Epidermal melanocyte (primary cell): ENCODE measurements around the gene DDX27.

Experiments used
- DNase-seq: peaks from one replicate; pipeline ENCODE4 v3.0.0; 2011; ENCODE audit warnings: low spot score; ENCODE audit not compliant: insufficient read length

DDX27 gene

GRCh38 chr20:49247792-49248191 lies 28.6 kb downstream of the DDX27 start:
- DNase-seq, result no peak

- no peak for DNase-seq
These were observed 29.1 kb downstream of the DDX27 start for GRCh38 chr20:49248301-49248700.

DNA sequence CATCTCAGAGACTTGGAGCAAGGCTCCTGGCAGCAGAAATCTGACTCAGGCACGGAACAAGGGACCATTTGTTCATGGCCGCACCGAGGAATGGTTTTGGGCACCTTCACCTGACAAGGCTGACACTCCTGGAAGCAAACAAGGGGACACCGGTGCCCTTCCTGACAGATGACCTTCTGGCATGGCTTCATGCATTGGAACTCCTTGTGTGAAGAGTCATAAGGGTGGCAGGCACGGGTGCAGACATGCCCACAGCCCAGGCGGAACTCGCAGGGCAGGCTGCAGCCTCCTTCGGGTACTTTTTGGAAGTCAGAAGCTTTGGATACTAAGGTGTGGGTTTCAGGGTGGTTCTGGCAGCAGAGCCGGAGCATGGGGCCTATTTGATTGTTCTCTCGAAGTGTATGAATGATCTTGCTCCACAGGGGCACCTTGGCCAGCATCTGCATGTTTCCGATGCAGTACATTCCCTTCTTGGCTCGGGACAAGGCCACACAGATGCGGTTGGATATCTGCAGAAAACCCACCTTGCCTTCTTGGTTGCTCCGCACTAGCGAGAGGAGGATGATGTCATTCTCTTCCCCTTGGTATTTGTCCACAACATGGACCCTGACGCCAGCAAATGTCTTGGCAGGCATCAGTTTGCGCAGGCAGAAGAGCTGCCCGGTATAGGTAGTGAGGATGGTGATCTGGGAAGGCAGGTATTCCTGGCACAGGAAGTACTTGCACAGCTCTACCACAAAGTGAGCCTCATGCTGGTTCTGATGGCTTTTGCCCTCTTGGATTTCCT lies 29.9 kb downstream of the DDX27 start:
- DNase-seq, result no peak

DNA sequence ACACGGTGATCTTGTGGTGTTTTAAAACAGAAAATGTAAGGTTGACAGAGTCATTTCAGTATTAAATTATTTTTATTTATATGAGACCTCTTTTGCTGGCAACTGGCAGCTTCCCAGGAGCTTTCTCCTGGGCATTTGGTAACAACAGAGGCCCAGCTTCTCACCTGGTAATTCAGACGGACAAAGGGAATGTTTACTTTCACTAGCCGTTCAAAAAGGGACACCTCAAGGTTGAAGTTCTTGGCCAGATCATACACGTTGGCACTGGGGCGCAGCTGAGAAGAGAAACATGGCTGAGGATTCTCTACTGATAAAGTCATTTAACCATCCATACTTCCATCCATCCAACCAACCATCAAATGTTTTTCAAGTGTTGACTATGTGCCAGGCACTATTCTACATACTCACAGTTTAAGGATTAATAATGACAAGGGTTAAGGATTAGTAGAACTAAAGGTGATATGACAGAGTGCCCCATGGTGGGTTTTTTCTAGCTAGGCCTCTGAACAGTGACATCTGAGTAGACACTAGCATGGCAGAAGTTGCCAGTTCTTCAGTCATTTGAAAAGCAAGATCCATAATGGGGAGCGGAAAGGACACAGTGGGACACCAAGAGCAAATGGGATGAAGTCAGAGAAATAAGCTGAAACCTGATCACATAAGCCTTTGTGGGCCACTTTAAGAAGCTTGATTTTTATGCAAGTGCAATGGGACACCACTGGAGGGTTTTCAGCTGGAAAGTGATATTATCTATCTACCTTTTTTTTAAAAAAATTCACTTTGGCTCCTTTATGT lies 33.5 kb downstream of the DDX27 start:
- DNase-seq, result no peak

- DNase-seq, result no peak
These were observed 37.0 kb downstream of the DDX27 start for GRCh38 chr20:49256261-49256660.

- DNase-seq, result no peak
These were observed 40.1 kb downstream of the DDX27 start for GRCh38 chr20:49259284-49259683.

GRCh38 chr20:49259799-49260198 lies 40.6 kb downstream of the DDX27 start:
- no peak for DNase-seq

GRCh38 chr20:49260218-49260617 lies 41.0 kb downstream of the DDX27 start:
- DNase-seq, result no peak

DNA sequence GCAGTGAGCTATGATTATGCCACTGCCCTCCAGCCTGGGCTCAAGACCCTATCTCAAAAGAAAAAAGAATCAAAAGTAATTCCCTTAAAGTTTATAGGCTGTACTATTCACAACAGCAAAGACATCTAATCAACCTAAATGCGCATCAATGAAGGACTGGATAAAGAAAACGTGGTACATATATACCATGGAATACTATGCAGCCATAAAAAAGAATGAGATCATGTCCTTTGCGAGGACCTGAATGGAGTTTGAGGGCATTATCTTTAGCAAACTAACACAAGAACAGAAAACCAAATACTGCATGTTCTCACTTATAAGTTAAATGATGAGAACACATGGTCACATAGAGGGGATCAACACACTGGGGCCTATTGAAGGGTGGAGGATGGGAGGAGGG lies 42.0 kb downstream of the DDX27 start:
- no peak for DNase-seq

DNA sequence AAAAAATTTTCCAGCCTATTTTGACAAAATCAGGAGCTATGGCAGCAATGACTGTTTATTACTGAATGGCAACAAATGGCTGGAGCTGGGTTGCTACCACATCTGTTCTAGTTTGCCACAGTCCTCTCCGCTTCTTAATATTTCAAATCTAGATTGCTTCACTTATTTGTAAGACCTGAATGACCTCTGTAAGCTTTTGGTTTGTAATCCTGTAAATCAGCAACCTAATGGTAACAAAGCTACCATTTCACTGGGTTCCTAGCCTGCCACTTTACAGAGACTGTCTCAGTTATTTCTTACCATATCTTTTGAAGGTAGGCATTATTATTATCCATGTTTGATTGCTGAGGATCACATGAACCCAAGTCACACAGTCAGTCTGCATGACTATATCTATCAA lies 43.2 kb downstream of the DDX27 start:
- no peak for DNase-seq

- no peak for DNase-seq
These were observed 48.1 kb downstream of the DDX27 start for GRCh38 chr20:49267327-49267726.

GRCh38 chr20:49268600-49269365 lies 49.6 kb downstream of the DDX27 start:
- DNase-seq, result no peak

- no peak for DNase-seq
These were observed 51.0 kb downstream of the DDX27 start for GRCh38 chr20:49270177-49270576.

DNA sequence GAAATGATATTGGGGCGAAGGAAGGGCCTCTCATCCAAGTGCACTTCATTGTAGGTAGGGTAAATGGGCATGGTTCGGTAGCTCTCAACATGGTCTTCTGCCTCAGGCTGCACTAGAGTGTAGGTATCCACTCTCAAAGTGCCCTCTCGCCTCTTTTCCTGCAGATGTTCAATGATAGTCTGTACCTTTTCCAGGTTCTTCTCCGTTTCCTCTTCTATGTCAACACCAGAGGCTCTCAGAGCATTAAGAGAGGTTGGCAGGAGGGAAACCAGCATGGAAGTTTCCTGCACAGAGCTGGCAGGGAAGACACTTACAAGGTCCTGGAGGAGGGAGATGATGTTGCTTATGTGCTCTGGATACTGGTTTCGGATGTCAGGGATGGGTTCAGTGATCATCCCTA lies 51.5 kb downstream of the DDX27 start:
- DNase-seq, result no peak

DNA sequence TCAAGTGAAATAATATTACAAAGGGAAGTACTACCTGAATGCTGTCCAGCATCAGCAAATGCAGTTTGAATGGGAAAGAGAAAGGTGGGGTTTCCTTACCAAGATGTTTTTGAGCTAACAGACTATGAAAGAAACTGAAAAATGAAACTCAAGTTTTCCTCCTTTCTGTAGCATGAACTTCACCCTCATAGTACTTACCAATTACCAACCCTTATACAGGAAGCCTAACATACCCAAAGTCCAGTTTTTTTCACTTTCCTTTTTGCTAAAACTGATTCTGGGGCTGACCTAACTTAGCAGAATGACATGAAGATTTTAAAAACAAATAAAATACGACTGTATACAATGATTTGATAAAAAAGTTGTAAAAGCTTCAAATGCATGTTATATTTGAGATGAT lies 53.4 kb downstream of the DDX27 start:
- DNase-seq, result no peak

DNA sequence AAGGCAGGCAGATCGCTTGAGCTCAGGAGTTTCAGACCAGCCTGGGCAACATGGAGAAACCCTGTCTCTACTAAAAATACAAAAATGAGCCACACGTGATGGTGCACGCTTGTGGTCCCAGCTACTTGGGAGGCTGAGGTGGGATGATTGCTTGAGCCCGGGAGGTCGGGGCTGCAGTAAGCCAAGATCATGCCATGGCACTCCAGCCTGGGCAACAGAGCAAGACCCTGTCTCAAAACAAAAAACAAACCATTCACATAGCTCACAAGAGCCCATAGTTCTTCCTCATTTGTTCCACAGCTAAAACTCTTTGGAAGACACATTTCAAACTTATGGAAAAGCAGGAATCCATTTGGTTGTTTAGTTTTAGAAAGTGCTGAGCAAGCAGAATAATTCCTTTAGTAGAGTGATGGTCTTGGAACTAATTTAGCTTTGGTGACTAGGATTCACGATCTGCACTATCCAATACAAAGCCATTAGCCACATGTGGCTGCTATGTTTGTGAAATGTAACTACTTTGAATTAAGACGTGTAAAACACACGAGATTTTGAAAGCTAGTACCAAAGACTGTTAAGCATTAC lies 54.6 kb downstream of the DDX27 start:
- no peak for DNase-seq

DNA sequence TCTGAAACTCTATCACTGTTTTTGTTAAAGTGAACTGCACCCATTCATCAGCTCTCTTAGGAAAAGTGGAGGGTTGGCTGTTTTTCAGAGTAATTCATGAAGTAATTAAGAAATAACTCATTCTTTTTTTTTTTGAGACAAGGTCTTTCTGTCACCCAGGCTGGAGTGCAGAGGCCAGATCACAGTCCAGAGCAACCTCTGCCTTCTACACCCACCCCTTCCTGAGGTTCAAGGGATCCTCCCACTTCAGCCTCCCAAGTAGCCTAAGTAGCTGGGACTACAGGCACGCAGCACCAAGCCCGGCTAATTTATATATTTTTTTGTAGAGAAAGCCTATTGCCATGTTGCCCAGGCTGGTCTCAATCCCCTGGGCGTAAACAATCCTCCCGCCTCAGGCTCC lies 56.0 kb downstream of the DDX27 start:
- no peak for DNase-seq

DNA sequence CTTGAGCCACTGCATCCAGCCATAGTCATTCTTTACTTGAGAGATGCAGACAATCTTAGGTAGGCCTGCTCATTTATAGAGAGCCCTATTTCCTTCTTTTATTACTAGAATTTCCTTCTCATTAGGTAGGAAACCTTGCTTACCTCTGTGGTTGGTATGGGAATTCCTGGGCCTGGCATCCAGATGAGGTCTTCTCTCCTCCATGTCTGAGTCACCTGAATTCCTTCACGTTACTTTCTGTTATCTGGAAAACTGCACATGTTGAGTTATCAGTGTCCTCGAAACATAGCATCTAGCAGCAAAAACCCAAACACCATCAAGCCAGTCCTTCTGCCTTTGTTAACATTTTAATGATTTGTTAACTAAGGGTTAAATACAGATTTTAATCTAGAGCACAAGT lies 56.4 kb downstream of the DDX27 start:
- DNase-seq, result no peak

GRCh38 chr20:49276161-49276960 lies 57.1 kb downstream of the DDX27 start:
- DNase-seq, result no peak

DNA sequence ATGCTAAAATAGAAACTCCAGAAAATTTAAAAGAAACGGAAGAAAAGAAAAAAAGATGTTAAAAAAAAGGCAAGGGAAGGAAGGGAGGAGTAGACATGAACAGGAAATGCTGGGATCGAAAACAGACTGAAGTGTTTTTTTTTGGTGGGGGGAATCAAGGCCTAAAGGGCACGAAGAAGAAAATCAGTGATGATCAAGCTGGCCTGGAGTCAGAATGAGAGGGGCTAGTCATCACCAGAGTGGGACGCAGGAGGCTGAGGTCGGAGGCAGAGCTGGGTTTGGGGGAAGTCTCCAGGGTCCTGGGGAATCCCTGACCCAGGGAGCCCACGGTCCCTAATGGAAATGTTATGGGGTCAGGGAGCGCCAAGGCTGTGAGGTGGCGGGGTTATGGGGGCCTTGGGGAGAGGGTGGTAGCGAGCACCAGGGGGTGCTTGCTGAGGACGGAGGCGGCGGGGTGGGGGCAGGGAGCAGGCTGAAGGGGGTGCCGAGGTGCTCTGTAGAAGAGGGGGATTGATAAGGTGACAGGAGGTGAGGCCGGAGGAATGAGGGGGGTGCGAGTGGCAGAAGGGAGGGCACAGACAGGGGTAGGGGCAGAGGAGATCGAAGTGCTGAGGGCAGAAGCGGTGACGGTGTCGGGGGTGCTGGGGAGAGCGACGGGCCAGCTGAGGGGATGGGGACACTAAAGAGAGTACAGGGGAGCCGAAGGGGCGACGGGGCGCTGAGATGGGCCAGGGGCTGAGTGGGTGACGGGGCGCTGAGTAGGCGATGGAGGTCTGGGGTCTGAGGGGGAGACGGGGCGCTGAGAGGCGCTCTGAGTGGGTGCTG lies 58.0 kb downstream of the DDX27 start:
- no peak for DNase-seq
